Lung (tissue), 12 donors: ENCODE results near the gene KDM4C. TPM values are rescaled to one million over a fixed set of nuclear protein-coding genes. Genes with fewer than 3 reads are reported as not detected.

ENCODE experiments used
- ATAC-seq: fragments of 200-7000 bp; cut with Tn5 transposase; one replicate; pipeline ENCODE4 v1.9.1; 2020; ENCODE audit warnings: moderate number of reproducible peaks; ENCODE audit not compliant: insufficient read depth, low FRiP score
- DNase-seq, 3 donors: peaks; one replicate each; pipeline ENCODE4 v3.0.0-alpha.2; 2013 to 2017
- H3K27ac ChIP-seq, 2 donors: one replicate each; pipeline ENCODE4 v1.5.1; 2013; ENCODE audit warnings: mild to moderate bottlenecking in 2 of 2, moderate library complexity in 2 of 2, control low read depth in 1 of 2, inconsistent platforms in 1 of 2, low read depth in 1 of 2, low read length in 1 of 2
- H3K27me3 ChIP-seq, 3 donors: one replicate each; pipeline ENCODE4 v1.5.1; 2013; ENCODE audit warnings: low read length in 2 of 3; ENCODE audit not compliant: control insufficient read depth in 3 of 3, insufficient read depth in 3 of 3
- H3K36me3 ChIP-seq, 4 donors: one replicate each; pipeline ENCODE4 v1.5.1; 2013; ENCODE audit warnings: low read length in 4 of 4, mild to moderate bottlenecking in 1 of 4, moderate library complexity in 1 of 4; ENCODE audit not compliant: control insufficient read depth in 4 of 4, insufficient read depth in 4 of 4
- H3K4me1 ChIP-seq, 5 donors: one replicate each; pipeline ENCODE4 v1.5.1; 2013; ENCODE audit warnings: low read length in 5 of 5, mild to moderate bottlenecking in 2 of 5, moderate library complexity in 1 of 5; ENCODE audit not compliant: control insufficient read depth in 5 of 5, insufficient read depth in 5 of 5
- H3K4me3 ChIP-seq: one replicate; pipeline ENCODE4 v1.5.1; 2013; ENCODE audit warnings: mild to moderate bottlenecking, control low read depth, moderate library complexity
- H3K9ac ChIP-seq, 2 donors: one replicate each; pipeline ENCODE4 v1.5.1; 2013; ENCODE audit warnings: low read length in 2 of 2, control low read depth in 1 of 2; ENCODE audit not compliant: insufficient read depth in 1 of 2
- H3K9me3 ChIP-seq, 4 donors: one replicate each; pipeline ENCODE4 v1.5.1; 2013; ENCODE audit warnings: low read length in 3 of 4, mild to moderate bottlenecking in 1 of 4, moderate library complexity in 1 of 4; ENCODE audit not compliant: control insufficient read depth in 4 of 4, insufficient read depth in 3 of 4
- WGBS, 2 donors: extraction: QIAGEN DNeasy Blood & Tissue Kit; methylation state at CpG; one replicate each; pipeline ENCODE4 v1.1.7; 2013; 5-methylcytosine and 5-hydroxymethylcytosine counted together
- polyA plus RNA-seq, 2 donors: library from polyadenylated mRNA; stranded (reverse); fragments of 200-250 nt; gene quantifications; one replicate each; pipeline ENCODE4 v1.2.1, GENCODE V29; 2013
- total RNA-seq, 2 donors: library from RNA; depleted of rRNA in 1 of 2; stranded (reverse); fragments of >200 nt in 1 of 2; gene quantifications; one replicate each; pipeline ENCODE4 v1.2.1, GENCODE V29; 2014 to 2021
- TF ChIP-seq, protein P1 (sequence below): IDR thresholded peaks from 2 replicates; pipeline ENCODE4 v1.5.1; 2012; ENCODE audit warnings: mild to moderate bottlenecking; ENCODE audit errors: control extremely low read depth, extremely low read depth
- donor health status: control.
- donor health status: control.
- donor health status: Bipolar disorder and iron deficiency.
- donor health status: healthy.
- donor health status: DM: yes; HTN: yes; CAD: no.

The KDM4C gene
- total and polyA plus RNA-seq, 4 donors, result 7.1 to 78.5 (median 25.0) TPM

DNA sequence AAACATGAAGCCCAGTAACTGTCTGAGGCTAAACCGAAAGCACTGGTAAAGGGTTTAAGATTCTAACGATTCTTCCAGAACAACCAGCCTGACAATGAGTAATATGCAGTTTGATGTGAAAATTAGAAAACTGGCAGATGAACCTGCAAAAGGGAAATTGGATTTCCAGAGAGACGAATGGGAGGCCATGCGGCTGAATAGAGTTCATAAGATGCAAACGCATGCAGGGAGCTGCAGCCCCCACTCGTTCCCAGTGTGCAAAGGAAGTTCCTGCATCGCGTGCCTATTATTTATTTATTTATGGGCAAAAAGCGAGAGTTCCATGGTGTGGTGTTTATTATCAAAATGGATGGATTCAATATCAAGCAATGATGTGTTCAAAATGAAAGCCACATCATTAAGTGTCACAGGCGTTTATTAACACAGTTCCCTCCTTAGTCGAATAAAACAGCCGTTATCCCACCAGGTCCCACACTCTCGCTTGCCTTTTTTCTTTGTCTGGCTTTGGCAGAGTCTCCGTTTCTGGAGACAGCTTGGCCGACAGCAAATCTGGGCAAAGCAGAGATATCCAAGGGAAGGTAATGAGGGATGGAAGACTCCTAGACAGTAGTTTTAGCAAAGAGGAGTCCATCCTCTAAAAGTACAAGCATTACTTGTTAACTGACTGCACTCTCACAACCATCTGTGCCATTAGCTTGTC lies 451.4 kb downstream of the KDM4C start:
- Histone ChIP-seq H3K36me3 (no peaks in the 10 kb centered on the region), H3K9ac (no peak overlapping the region), H3K27ac (no peak overlapping the region), H3K4me3 (no peak overlapping the region), H3K4me1 (no peaks in the 10 kb centered on the region), H3K9me3 (peaks cover 0 to 1% (median 0%) of the 10 kb centered on the region in 4 donors), H3K27me3 (peaks cover 0 to 18% (median 0%) of the 10 kb centered on the region in 3 donors)
- WGBS, 2 donors, result 78 to 86% methylated on average over 15 of the region's 15 CpGs
- ATAC-seq (no peak), DNase-seq (peak in 2 of 3 donors; percentile 16 to 35)
- TF ChIP-seq, protein P1, sequence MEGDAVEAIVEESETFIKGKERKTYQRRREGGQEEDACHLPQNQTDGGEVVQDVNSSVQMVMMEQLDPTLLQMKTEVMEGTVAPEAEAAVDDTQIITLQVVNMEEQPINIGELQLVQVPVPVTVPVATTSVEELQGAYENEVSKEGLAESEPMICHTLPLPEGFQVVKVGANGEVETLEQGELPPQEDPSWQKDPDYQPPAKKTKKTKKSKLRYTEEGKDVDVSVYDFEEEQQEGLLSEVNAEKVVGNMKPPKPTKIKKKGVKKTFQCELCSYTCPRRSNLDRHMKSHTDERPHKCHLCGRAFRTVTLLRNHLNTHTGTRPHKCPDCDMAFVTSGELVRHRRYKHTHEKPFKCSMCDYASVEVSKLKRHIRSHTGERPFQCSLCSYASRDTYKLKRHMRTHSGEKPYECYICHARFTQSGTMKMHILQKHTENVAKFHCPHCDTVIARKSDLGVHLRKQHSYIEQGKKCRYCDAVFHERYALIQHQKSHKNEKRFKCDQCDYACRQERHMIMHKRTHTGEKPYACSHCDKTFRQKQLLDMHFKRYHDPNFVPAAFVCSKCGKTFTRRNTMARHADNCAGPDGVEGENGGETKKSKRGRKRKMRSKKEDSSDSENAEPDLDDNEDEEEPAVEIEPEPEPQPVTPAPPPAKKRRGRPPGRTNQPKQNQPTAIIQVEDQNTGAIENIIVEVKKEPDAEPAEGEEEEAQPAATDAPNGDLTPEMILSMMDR, result no peak

GRCh38 chr9:7209990-7210389 lies 452.2 kb downstream of the KDM4C start:
- H3K9ac ChIP-seq, result no peak overlapping the region
- no peaks in the 10 kb centered on the region for H3K36me3 ChIP-seq
- no peaks in the 10 kb centered on the region for H3K4me1 ChIP-seq
- H3K27me3 ChIP-seq, result peaks cover 0 to 17% (median 0%) of the 10 kb centered on the region in 3 donors
- ATAC-seq (no peak), DNase-seq (no peak)
- H3K9me3 ChIP-seq, result peaks cover 0 to 1% (median 0%) of the 10 kb centered on the region in 4 donors
- 73 to 92% methylated on average over 3 of the region's 3 CpGs for WGBS, 2 donors
- H3K27ac ChIP-seq, result no peak overlapping the region
- no peak overlapping the region for H3K4me3 ChIP-seq
- TF ChIP-seq, protein P1, result no peak

DNA sequence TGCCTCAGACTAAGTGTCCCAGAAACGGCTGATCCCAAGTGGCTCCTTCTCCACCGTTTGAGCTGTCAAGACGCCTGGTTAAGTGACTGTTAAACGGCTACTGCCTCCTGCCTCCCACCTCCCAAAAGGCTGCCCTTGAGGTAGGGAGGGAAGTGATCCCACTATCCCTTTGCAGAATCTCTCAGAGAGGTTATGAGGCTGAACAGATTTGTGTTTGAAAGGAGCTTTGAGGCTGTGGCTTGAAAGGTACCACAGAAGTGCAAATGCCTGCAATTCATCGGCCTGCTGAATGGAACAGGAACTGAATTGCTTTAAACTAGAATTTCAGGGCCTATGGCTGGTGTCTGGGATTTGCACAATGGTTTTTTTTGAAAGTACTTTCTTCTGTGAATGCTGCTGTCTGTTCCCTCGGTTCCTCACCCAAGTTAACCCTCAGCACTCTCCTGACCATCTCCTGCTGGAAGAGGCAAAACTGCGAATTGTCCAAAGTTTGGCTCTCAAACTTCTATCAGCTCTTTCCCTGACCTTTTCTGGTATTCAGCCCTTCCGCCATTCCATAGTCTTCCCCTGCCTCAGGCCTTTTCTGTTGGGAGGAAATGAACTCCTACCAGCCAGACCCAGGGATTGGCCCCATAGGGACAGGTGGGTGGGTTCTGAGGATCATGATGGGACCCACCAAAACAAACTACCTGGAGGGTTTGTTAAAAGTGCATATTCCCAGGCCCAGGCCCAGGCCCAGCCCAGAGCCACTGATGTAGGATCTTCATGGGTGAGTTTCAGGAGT lies 453.3 kb downstream of the KDM4C start:
- H3K9me3 ChIP-seq, result peaks cover 0 to 1% (median 0%) of the 10 kb centered on the region in 4 donors
- H3K9ac ChIP-seq, result no peak overlapping the region
- H3K27ac ChIP-seq, result no peak overlapping the region
- TF ChIP-seq, protein P1, result no peak
- WGBS, 2 donors, result 80% methylated on average over 8 of the region's 8 CpGs
- DNase-seq (no peak), ATAC-seq (no peak)
- H3K27me3 ChIP-seq, result peaks cover 0 to 17% (median 0%) of the 10 kb centered on the region in 3 donors
- H3K36me3 ChIP-seq, result no peaks in the 10 kb centered on the region
- no peak overlapping the region for H3K4me3 ChIP-seq
- no peaks in the 10 kb centered on the region for H3K4me1 ChIP-seq
